ENCODE data around the gene ZNF544.
A peak's percentile ranks its signal among the peaks of the same experiment; 100 is the strongest.

The ZNF544 gene

GRCh38 chr19:58229255-58229639, 533 bp downstream of the ZNF544 start:
- peak overlapping the region; percentile 94 for H3K9ac ChIP-seq (ENCODE audit: low read length)
- no peaks in the 10 kb centered on the region for H3K27me3 ChIP-seq (ENCODE audit: low read length)
- H3K36me3 ChIP-seq (ENCODE audit: low read length): peaks cover 16% of the 10 kb centered on the region; the same call in 1 of the 2 replicates
- TF ChIP-seq, protein P1, sequence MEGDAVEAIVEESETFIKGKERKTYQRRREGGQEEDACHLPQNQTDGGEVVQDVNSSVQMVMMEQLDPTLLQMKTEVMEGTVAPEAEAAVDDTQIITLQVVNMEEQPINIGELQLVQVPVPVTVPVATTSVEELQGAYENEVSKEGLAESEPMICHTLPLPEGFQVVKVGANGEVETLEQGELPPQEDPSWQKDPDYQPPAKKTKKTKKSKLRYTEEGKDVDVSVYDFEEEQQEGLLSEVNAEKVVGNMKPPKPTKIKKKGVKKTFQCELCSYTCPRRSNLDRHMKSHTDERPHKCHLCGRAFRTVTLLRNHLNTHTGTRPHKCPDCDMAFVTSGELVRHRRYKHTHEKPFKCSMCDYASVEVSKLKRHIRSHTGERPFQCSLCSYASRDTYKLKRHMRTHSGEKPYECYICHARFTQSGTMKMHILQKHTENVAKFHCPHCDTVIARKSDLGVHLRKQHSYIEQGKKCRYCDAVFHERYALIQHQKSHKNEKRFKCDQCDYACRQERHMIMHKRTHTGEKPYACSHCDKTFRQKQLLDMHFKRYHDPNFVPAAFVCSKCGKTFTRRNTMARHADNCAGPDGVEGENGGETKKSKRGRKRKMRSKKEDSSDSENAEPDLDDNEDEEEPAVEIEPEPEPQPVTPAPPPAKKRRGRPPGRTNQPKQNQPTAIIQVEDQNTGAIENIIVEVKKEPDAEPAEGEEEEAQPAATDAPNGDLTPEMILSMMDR (IDR thresholded peaks at IDR 0.05; ENCODE audit: insufficient read depth, low read length, poor library complexity, severe bottlenecking): peak; percentile 44
- no peak for TF ChIP-seq EZH2phosphoT487 (conservative IDR thresholded peaks at IDR 0.05; ENCODE audit: low read length)
- no peaks in the 10 kb centered on the region for H3K9me2 ChIP-seq (replicated peaks; ENCODE audit: insufficient read depth, low read length)
- H3K79me2 ChIP-seq (ENCODE audit: insufficient read depth, low read length): peaks cover 42% of the 10 kb centered on the region
- H3K27ac ChIP-seq (ENCODE audit: low read depth, low read length): peak overlapping the region; percentile 77; the same call in 1 of the 2 replicates
- H3F3A ChIP-seq (ENCODE audit: insufficient read depth): no peaks in the 10 kb centered on the region
- H3K4me3 ChIP-seq (ENCODE audit: insufficient read depth, low read length, poor library complexity, severe bottlenecking): peak overlapping the region; percentile 99
- H3K9me3 ChIP-seq (ENCODE audit: insufficient read depth, low read length): no peaks in the 10 kb centered on the region
- H3K4me2 ChIP-seq (ENCODE audit: low read depth, low read length, poor library complexity, severe bottlenecking): peak overlapping the region; percentile 78
- H2AFZ ChIP-seq (ENCODE audit: low read depth, low read length, severe bottlenecking): no peak overlapping the region
- H4K20me1 ChIP-seq (ENCODE audit: low read depth, low read length): no peaks in the 10 kb centered on the region; the same call in 1 of the 2 replicates

DNA sequence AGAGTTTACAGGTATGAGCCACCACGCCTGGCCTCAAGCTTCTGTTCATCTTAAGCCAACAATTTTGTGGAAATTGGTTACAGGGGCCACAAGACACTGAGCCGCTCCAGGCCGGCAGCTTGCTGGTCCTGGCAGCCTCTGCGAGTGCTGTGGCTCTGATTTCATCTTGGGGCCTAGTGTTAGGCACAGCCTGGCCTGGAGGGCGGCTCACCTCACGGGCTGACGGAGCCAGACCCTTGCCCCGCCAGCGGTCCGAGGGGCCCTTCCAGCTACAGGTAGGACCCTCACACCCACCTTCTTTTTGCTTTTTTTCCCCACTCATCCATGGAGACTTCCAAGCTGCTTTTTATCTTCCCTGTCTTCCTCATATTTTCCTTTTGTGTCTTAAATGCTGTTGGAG, 8.6 kb downstream of the ZNF544 start:
- H4K20me1 ChIP-seq (ENCODE audit: low read depth, low read length): no peaks in the 10 kb centered on the region
- TF ChIP-seq, protein P1 (IDR thresholded peaks at IDR 0.05; ENCODE audit: insufficient read depth, low read length, poor library complexity, severe bottlenecking): no peak
- no peak for TF ChIP-seq EZH2phosphoT487 (conservative IDR thresholded peaks at IDR 0.05; ENCODE audit: low read length)
- H3K9me2 ChIP-seq (replicated peaks; ENCODE audit: insufficient read depth, low read length): no peaks in the 10 kb centered on the region
- H3K4me3 ChIP-seq (ENCODE audit: insufficient read depth, low read length, poor library complexity, severe bottlenecking): no peak overlapping the region
- no peaks in the 10 kb centered on the region for H3F3A ChIP-seq (ENCODE audit: insufficient read depth)
- no peak overlapping the region for H3K4me2 ChIP-seq (ENCODE audit: low read depth, low read length, poor library complexity, severe bottlenecking)
- H3K27me3 ChIP-seq (ENCODE audit: low read length): no peaks in the 10 kb centered on the region
- no peaks in the 10 kb centered on the region for H3K9me3 ChIP-seq (ENCODE audit: insufficient read depth, low read length)
- no peak overlapping the region for H3K27ac ChIP-seq (ENCODE audit: low read depth, low read length)
- peaks cover 7% of the 10 kb centered on the region; the same call in 1 of the 2 replicates for H3K36me3 ChIP-seq (ENCODE audit: low read length)
- no peak overlapping the region for H2AFZ ChIP-seq (ENCODE audit: low read depth, low read length, severe bottlenecking)
- H3K79me2 ChIP-seq (ENCODE audit: insufficient read depth, low read length): peaks cover 17% of the 10 kb centered on the region; the same call in 1 of the 2 replicates
- no peak overlapping the region for H3K9ac ChIP-seq (ENCODE audit: low read length)

DNA sequence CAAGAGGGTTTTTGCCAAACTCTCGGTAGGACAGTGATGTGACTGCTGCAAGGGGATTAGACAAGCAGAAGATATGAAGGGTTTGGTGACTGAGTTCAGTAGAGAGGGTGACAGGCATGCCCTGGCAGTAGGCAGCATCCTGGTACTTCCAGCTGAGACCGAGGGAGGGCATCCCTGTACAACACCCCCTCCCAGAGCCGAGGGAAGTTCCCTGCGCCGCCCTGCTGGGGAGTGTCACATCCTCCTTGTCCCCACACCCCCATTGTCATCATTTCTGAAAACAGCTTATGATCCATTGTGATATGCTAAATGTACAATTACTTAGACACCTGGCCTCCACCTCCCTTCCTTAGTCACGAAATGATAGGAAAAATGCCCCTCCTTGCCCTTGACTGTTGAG, 14.6 kb downstream of the ZNF544 start:
- H3K4me3 ChIP-seq (ENCODE audit: insufficient read depth, low read length, poor library complexity, severe bottlenecking): no peak overlapping the region
- H3F3A ChIP-seq (ENCODE audit: insufficient read depth): no peaks in the 10 kb centered on the region
- H3K27ac ChIP-seq (ENCODE audit: low read depth, low read length): no peak overlapping the region
- no peaks in the 10 kb centered on the region for H3K9me2 ChIP-seq (replicated peaks; ENCODE audit: insufficient read depth, low read length)
- no peak overlapping the region for H2AFZ ChIP-seq (ENCODE audit: low read depth, low read length, severe bottlenecking)
- H3K36me3 ChIP-seq (ENCODE audit: low read length): peaks cover 37% of the 10 kb centered on the region
- no peaks in the 10 kb centered on the region for H3K9me3 ChIP-seq (ENCODE audit: insufficient read depth, low read length)
- no peak overlapping the region for H3K4me2 ChIP-seq (ENCODE audit: low read depth, low read length, poor library complexity, severe bottlenecking)
- H3K9ac ChIP-seq (ENCODE audit: low read length): no peak overlapping the region
- 0 out of 2 replicates have a peak, but pooled peaks cover 7% of the 10 kb centered on the region for H3K79me2 ChIP-seq (ENCODE audit: insufficient read depth, low read length)
- no peaks in the 10 kb centered on the region for H4K20me1 ChIP-seq (ENCODE audit: low read depth, low read length)
- TF ChIP-seq, protein P1 (IDR thresholded peaks at IDR 0.05; ENCODE audit: insufficient read depth, low read length, poor library complexity, severe bottlenecking): no peak
- no peak for TF ChIP-seq EZH2phosphoT487 (conservative IDR thresholded peaks at IDR 0.05; ENCODE audit: low read length)
- no peaks in the 10 kb centered on the region for H3K27me3 ChIP-seq (ENCODE audit: low read length)

Measured in SU-DHL-6 (cell line).